ENCODE data around the gene LY6G6C. TPM values are rescaled to one million over a fixed set of nuclear protein-coding genes. Genes with fewer than 3 reads are reported as not detected.

LY6G6C gene
- total and polyA plus RNA-seq, 2 of the 13 experiments (the other 11 are each of a cell fraction or from before 2014, with no cell fraction given), result 0.15 TPM; not detected in 1

DNA sequence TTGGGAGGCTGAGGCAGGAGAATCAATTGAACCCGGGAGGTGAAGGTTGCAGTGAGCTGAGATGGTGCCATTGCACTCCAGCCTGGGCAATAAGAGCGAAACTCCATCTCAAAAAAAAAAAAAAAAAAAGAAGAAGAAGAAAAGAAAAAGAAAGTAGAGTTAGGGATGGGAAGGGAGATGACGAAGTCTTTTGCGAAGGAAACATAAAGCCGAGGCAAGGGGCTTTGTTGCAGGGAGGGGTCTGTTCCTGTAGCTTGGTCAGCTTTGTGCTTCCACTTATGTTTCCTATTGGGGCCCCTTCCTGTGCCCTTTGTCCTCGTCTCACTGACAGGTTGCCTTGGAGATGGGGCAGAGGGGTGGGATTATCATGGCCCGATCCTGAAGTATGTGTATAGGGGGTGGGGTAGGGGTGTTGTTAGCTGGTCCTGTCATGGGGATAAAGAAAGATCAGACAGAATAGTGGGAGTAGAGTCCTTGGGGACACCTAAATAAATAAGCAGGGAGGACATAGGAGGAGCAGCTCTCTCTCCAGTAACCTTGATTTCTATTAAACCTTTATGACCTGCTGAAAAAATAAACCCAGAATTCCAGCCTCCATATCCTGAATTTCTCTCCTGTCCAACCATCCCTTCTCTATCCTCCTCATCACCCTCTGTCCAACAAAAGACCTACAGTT is 15.9 kb upstream of the LY6G6C start (continued):
- TF ChIP-seq, protein P1, sequence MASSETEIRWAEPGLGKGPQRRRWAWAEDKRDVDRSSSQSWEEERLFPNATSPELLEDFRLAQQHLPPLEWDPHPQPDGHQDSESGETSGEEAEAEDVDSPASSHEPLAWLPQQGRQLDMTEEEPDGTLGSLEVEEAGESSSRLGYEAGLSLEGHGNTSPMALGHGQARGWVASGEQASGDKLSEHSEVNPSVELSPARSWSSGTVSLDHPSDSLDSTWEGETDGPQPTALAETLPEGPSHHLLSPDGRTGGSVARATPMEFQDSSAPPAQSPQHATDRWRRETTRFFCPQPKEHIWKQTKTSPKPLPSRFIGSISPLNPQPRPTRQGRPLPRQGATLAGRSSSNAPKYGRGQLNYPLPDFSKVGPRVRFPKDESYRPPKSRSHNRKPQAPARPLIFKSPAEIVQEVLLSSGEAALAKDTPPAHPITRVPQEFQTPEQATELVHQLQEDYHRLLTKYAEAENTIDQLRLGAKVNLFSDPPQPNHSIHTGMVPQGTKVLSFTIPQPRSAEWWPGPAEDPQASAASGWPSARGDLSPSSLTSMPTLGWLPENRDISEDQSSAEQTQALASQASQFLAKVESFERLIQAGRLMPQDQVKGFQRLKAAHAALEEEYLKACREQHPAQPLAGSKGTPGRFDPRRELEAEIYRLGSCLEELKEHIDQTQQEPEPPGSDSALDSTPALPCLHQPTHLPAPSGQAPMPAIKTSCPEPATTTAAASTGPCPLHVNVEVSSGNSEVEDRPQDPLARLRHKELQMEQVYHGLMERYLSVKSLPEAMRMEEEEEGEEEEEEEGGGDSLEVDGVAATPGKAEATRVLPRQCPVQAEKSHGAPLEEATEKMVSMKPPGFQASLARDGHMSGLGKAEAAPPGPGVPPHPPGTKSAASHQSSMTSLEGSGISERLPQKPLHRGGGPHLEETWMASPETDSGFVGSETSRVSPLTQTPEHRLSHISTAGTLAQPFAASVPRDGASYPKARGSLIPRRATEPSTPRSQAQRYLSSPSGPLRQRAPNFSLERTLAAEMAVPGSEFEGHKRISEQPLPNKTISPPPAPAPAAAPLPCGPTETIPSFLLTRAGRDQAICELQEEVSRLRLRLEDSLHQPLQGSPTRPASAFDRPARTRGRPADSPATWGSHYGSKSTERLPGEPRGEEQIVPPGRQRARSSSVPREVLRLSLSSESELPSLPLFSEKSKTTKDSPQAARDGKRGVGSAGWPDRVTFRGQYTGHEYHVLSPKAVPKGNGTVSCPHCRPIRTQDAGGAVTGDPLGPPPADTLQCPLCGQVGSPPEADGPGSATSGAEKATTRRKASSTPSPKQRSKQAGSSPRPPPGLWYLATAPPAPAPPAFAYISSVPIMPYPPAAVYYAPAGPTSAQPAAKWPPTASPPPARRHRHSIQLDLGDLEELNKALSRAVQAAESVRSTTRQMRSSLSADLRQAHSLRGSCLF (CRISPR knock-in tag; IDR thresholded peaks at IDR 0.05; ENCODE audit: borderline replicate concordance), result no peak
- TF ChIP-seq, protein P2, sequence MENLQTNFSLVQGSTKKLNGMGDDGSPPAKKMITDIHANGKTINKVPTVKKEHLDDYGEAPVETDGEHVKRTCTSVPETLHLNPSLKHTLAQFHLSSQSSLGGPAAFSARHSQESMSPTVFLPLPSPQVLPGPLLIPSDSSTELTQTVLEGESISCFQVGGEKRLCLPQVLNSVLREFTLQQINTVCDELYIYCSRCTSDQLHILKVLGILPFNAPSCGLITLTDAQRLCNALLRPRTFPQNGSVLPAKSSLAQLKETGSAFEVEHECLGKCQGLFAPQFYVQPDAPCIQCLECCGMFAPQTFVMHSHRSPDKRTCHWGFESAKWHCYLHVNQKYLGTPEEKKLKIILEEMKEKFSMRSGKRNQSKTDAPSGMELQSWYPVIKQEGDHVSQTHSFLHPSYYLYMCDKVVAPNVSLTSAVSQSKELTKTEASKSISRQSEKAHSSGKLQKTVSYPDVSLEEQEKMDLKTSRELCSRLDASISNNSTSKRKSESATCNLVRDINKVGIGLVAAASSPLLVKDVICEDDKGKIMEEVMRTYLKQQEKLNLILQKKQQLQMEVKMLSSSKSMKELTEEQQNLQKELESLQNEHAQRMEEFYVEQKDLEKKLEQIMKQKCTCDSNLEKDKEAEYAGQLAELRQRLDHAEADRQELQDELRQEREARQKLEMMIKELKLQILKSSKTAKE (CRISPR knock-in tag; IDR thresholded peaks at IDR 0.05; ENCODE audit: borderline replicate concordance), result peak; percentile 90
- peak; percentile 88 for TF ChIP-seq NCOR1 (IDR thresholded peaks at IDR 0.05; ENCODE audit: borderline replicate concordance, low read length)
- TF ChIP-seq CHD2 (IDR thresholded peaks at IDR 0.05; ENCODE audit: low read depth, low read length), result peak; percentile 62; the same call in 1 of the 2 replicates
- no peak for TF ChIP-seq ZNF20 (CRISPR knock-in tag; IDR thresholded peaks at IDR 0.05)
- 0 out of 2 replicates have a peak, but pooled peaks have one; percentile 46 for TF ChIP-seq ZNF644 (CRISPR knock-in tag; IDR thresholded peaks at IDR 0.05; ENCODE audit: low read depth)
- no peak for TF ChIP-seq POGZ (CRISPR knock-in tag; IDR thresholded peaks at IDR 0.05)
- TF ChIP-seq THAP11 (CRISPR knock-in tag; IDR thresholded peaks at IDR 0.05), result peak; percentile 69
- TF ChIP-seq U2AF1 (optimal IDR thresholded peaks at IDR 0.05; ENCODE audit: low read depth, low read length), result no peak
- TF ChIP-seq HNRNPH1 (optimal IDR thresholded peaks at IDR 0.05; ENCODE audit: low read depth, low read length), result no peak
- TF ChIP-seq ZNF430 (CRISPR knock-in tag; IDR thresholded peaks at IDR 0.05), result no peak
- TF ChIP-seq SRSF4 (IDR thresholded peaks at IDR 0.05; ENCODE audit: low read depth, low read length, poor library complexity, severe bottlenecking), result no peak
- TF ChIP-seq MED13 (CRISPR knock-in tag; IDR thresholded peaks at IDR 0.05), result peak; percentile 35; the same call in 1 of the 2 replicates
- TF ChIP-seq, protein P3, sequence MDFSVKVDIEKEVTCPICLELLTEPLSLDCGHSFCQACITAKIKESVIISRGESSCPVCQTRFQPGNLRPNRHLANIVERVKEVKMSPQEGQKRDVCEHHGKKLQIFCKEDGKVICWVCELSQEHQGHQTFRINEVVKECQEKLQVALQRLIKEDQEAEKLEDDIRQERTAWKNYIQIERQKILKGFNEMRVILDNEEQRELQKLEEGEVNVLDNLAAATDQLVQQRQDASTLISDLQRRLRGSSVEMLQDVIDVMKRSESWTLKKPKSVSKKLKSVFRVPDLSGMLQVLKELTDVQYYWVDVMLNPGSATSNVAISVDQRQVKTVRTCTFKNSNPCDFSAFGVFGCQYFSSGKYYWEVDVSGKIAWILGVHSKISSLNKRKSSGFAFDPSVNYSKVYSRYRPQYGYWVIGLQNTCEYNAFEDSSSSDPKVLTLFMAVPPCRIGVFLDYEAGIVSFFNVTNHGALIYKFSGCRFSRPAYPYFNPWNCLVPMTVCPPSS (IDR thresholded peaks at IDR 0.05), result no peak
- TF ChIP-seq, protein P4, sequence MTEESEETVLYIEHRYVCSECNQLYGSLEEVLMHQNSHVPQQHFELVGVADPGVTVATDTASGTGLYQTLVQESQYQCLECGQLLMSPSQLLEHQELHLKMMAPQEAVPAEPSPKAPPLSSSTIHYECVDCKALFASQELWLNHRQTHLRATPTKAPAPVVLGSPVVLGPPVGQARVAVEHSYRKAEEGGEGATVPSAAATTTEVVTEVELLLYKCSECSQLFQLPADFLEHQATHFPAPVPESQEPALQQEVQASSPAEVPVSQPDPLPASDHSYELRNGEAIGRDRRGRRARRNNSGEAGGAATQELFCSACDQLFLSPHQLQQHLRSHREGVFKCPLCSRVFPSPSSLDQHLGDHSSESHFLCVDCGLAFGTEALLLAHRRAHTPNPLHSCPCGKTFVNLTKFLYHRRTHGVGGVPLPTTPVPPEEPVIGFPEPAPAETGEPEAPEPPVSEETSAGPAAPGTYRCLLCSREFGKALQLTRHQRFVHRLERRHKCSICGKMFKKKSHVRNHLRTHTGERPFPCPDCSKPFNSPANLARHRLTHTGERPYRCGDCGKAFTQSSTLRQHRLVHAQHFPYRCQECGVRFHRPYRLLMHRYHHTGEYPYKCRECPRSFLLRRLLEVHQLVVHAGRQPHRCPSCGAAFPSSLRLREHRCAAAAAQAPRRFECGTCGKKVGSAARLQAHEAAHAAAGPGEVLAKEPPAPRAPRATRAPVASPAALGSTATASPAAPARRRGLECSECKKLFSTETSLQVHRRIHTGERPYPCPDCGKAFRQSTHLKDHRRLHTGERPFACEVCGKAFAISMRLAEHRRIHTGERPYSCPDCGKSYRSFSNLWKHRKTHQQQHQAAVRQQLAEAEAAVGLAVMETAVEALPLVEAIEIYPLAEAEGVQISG (CRISPR knock-in tag; IDR thresholded peaks at IDR 0.05), result 0 out of 2 replicates have a peak, but pooled peaks have one; percentile 19
- TF ChIP-seq, protein P5, sequence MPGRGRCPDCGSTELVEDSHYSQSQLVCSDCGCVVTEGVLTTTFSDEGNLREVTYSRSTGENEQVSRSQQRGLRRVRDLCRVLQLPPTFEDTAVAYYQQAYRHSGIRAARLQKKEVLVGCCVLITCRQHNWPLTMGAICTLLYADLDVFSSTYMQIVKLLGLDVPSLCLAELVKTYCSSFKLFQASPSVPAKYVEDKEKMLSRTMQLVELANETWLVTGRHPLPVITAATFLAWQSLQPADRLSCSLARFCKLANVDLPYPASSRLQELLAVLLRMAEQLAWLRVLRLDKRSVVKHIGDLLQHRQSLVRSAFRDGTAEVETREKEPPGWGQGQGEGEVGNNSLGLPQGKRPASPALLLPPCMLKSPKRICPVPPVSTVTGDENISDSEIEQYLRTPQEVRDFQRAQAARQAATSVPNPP (CRISPR knock-in tag; IDR thresholded peaks at IDR 0.05), result no peak

Data from HepG2 (cell line).